Lung microvascular endothelial cell (primary cell): ENCODE measurements around the gene UBE2V1. TPM values are rescaled to one million over a fixed set of nuclear protein-coding genes. Genes with fewer than 3 reads are reported as not detected.
"Not testable (repeated sequence)": the region's sequence is repeated elsewhere in the genome, so short reads cannot be mapped to it uniquely, and the experiment has no call there.

Experiments used
- DNase-seq, 2 donors: peaks; one replicate each; pipeline versions ENCODE4 v3.0.0 to v3.0.0-alpha.2; 2010; ENCODE audit warnings: low read depth in 2 of 2
- total RNA-seq: library from RNA; depleted of rRNA; stranded (reverse); fragments of >200 nt; gene quantifications from 2 replicates; pipeline ENCODE4 v1.2.1, GENCODE V29; 2014

Gene UBE2V1
- total RNA-seq, 1 donor from 2014 or later, result 21.0 TPM

DNA sequence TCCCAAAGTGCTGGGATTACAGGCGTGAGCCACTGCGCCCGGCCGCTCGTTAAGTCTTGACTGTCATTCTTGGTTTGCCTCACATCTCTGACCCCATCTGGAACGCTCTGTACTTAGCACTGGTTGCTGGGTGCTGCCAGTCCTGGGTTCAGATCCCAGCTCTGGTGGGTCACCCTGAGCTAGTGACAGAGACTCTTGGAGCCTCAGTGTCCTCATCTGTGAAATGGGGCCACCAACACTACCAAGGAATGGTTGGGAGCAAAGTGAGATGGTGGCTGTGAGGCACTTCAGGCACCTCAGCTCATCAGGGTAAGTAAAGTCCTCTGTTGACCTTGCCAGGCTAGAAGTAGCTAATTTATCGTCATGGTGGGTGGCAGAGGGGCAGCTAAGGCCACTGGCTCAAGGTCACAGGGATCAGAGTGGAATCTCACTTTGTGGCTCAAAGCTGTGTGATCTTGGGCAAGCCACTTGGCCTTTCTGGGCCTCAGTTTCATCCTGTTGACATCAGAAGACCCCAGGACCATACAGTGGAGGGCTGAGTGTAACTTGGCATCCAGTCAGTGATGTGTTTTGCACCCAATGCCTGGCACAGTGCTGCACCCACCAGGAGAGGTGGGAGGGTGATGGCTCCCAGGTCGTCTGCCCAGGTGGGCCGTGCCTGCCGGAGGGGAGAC is 46.7 kb downstream of the UBE2V1 start:
- DNase-seq, result no peak

DNA sequence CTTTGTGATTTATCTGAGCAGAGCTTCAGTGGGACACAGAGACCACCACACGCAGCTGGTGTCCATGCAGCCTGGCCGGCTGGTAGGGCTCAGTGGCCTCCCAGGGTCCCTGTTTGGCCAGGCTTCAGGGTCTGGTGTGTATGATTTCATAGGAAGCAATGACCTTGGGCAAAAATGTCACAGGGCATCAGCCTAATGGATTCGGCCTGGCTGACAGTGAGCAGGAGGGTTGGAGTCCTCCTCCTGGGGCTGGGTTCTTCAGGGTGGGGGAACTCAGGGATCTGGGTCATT is 47.7 kb downstream of the UBE2V1 start:
- DNase-seq, result no peak

DNA sequence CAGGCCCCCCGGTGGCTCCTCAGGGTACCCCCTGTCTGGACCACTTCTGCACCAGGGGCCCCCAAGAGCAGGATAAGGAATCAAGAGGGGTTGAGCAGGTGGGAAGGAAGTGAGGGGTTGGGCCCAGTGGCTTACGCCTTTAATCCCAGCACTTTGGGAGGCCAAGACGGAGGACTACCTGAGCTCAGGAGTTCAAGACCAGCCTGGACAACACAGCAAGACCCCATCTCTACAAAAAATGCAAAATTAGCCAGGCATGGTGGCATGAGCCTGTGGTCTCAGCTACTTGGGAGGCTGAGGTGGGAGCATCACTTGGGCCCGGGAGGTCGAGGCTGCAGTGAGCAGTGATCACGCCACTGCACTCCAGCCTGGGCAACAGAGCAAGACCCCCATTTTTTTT is 49.2 kb downstream of the UBE2V1 start:
- DNase-seq, result not testable (repeated sequence)

DNA sequence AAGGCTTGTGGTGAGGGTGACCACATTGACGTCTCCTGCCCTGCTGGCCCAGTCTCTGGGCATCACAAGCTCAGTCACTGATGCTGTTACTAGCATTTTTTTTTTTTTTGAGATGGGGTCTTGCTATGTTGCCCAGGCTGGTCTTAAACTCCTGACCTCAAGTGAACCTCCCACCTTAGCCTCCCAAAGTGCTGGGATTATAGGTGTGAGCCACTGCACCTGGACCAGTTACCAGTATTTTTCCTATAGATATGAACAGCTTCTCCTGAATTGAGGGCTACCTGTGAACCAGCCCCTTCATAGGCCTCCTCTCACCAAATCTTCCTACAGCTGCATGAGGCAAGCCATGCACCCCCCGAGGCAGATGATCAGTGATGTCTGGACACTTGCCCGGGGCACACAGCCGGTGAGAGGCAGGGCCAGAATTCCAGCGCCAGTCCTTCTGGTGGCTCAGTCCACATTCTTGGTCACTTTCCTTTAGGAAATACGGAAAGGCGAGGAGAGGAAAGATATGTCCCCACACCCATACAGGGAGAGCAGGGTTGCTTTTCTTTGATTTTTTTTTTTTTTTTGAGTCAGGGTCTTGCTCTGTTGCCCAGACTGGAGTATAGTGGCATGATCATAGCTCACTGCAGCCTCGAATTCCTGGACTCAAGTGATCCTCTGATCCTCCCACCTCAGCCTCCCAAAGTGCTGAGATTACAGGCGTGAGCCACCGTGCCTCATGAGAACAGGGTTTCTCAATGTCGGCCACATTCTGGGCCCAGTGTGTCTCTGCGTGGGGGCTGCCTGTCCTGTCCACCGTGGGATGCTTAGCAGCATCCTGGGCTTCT is 50.7 kb downstream of the UBE2V1 start:
- no peak for DNase-seq

DNA sequence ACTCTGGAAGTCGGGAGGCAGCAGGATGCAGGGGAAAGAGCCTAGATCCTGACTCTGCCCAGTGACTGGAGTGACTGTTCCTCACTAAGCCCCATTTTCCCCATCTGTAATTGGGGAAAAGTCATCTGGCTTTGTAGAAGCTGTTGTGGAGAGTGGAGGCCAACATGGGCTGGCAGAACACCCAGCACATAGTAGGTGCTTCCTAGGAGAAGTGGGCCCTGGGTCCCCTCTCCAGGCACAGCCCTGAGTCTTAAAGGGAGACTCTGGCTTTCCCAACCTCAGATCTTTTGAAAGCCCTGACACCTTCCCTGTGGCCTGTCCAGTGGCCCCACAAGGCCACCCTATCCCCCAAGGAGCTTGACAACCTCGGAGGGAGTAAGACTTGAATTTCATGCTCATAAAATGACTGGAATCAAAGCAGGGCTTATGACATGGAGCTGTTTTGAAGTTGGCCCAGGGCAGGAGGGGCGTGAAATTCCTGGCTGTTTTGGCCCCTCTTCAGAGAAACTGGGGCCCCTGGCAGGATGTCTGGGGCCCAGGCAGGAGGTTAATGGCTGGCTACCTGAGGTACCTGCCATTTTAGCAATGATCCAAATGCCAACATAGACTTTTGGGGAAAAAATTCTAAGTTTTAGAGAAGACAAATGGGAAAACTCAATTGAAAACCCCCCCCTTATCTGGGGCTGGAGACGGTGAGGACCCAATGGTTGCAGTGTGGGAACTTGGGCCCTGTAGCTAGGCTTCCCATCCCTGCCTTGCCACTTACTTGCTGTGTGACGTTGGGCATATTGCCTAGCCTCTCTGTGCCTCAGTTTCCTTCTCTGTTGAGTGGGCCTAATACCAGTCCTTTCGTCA is 51.6 kb downstream of the UBE2V1 start:
- no peak for DNase-seq

DNA sequence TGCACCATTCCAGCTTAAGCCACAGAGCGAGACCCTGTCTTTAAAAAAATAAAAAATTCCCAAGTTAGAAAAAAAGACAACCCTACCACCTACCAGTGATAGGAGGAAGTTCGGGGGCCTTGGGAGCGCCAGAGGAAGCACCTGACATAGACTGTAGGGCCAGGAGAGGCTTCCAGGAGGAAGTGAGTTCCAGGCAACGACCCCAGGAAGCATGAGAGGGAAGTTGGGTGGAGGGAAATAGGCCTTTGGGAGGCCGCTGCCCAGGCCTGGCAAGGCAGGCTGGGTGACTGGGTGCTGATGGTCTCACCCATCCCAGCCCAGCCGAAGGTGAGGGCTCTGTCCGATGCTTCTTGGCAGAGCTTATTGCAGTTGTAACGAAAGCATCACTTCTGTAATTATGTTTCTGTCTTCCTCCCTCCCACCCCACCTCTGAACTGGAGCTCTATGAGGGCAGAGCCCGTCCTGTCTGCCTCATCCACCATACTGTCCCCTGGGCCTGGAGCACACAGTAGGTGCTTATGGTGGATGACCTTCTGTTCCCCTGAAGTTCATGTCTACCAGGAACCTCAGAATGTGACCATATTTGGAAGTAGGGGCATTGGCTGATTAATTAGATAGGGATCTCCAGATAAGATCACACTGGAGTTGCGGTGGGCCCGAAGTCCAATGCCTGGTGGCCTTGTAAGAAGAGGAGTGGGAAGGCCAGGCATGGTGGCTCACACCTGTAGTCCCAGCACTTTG is 54.1 kb downstream of the UBE2V1 start:
- DNase-seq, result no peak

DNA sequence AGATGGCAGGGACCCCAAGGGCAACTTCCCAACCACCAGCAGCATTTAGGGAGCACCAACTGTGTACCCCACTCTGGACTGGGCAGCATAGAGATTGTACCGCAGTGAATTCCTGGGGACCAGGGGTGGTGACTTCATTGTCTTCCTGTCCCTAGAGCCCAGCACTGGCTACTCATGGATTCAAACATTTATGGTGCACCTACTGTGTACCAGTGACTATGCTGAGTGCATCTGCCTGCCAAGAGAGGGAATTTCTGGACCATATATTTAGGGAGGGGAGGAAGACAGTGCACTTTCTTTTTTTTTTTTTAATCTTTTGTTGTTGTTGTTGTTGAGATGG is 55.3 kb downstream of the UBE2V1 start:
- DNase-seq, result no peak

DNA sequence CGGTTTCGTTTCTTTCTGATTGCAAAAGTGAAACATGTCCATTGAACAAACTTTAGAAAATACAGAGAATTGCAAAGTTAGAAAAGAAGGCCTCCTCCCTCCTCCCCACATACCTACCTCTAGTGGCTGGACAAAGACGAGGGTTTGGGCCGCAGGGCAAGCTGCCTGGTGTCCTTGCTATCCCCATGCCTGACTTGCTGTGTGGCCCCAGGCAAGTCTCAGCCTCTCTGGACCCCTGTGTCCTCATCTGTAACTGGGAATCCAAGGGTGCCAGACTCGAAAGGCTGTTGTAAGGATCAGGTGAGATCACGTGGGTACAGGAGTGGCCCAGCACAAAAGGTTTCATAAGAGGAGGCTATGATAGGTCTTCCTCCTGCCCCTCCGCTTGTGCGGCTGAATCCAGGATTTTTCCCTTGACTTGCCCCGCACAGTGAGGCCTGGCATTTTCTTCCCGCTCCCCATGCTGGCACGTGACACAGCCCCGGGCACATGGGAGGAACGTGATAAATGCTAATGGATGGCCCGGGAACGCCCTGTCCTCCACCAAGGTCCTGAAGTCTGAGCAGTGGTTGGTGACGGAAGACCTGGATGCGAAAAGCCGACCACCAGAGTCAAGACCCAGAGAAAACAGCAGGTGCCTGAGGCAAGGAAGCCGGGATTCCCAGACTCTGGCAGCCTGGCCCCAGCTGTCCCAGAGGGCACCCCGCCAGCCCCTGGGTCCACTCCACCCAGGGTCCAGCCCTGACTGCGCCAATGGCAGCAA is 55.8 kb downstream of the UBE2V1 start:
- no peak for DNase-seq

DNA sequence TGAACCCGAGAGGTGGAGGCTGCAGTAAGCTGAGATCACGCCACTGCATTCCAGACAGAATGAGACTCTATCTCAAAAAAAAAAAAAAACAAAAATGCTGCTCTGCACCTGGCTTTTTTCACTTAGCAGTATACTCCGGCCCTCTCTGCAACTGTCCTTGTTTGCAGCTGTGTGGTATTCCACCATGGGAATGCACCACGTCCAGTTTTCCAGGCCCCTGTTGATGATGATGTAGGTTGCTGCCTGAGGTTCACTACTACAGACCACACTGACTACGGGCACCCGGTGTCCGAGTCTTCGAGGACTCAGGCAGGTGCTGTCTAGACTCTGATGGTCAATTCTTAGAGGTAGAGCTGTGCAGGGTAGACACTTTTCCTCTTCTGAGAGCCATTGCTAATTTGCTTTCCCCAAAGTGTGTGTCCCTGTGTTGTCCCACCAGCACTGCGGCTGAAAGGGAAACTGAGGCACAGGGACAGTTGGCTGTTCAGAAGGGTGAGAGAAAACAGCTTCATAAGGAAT is 56.5 kb downstream of the UBE2V1 start:
- no peak for DNase-seq

DNA sequence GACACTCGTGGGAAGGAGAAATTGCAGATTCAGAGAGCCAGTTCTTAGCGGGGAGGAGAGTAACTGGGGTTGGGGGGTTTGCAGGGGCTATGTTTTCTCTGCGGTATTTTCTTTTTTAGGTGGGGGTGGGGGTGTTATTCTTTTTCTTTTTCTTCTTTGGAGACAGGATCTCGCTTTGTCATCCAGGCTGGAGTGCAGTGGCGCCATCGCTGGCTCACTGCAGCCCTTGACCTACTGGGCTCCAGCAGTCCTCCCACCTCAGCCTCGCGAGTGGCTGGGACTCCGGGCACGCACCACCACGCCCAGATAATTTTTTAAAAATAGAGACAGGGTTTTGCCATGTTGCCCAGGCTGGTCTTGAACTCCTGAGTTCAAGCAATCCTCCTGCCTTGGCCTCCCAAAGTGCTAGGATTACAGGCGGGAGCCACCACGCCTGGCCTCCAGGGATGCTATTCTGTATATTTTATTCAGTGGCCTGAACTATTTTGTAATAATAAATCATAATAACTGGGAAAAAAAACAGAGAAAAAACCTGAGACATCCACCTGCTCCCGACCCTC is 57.3 kb downstream of the UBE2V1 start:
- DNase-seq, result no peak

DNA sequence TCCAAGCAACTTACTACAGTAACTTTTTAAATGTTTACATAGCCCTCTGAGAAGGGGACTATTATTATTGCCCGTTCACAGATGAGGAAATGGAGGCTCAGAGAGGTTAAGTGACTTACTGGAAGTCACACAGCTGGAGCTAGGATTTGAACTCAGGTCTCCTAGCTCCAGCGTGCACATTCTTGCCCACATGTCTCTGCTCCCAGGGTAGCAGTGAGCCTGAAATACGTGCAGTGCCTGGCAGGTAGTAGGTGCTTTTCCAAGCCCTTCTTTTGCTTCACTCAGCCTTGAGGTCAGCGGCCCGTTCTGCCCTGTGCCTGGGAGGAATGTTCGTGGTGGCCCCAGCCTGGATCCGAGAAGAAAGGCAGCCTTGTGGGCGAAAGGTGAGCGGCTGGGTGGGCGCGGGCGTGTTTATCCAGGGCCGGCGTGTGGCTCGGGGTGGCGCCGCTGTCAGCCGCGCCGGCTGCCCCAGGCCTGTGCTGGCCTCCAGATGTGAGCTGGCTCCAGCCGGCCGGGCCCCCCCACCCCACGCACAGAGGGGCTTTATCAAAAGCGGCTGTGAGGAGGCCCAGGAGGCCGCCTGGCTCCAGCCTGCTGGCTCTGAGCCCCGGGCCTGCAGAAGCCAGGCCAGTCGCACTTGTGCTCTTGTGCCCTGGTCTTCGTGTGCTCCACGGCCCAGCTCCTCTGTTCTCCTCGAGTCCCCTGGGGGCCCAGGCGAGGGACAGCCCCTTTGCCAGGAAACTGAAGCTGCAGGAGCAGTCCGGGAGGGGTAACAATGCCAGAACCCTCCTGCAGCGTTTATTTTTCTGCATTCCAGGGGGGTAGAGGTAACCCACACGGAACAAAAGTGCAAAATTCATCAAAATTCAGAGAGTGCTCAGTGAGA is 58.1 kb downstream of the UBE2V1 start:
- no peak for DNase-seq

DNA sequence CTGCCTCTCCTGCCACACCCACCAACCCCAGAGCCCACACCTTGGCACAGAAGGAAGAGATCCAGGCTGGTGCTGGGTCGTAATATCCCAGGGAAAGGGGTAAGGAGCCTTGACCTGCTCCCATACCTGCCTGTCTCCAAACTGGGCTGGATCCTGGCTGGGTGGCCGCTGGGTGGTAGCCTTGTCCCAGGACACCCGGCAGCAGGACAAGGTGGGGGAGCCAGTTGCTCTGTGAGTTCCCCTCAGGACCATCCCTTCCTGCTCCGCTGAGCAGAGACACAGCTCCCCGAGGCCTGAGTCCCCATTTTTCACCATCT is 58.8 kb downstream of the UBE2V1 start:
- no peak for DNase-seq

DNA sequence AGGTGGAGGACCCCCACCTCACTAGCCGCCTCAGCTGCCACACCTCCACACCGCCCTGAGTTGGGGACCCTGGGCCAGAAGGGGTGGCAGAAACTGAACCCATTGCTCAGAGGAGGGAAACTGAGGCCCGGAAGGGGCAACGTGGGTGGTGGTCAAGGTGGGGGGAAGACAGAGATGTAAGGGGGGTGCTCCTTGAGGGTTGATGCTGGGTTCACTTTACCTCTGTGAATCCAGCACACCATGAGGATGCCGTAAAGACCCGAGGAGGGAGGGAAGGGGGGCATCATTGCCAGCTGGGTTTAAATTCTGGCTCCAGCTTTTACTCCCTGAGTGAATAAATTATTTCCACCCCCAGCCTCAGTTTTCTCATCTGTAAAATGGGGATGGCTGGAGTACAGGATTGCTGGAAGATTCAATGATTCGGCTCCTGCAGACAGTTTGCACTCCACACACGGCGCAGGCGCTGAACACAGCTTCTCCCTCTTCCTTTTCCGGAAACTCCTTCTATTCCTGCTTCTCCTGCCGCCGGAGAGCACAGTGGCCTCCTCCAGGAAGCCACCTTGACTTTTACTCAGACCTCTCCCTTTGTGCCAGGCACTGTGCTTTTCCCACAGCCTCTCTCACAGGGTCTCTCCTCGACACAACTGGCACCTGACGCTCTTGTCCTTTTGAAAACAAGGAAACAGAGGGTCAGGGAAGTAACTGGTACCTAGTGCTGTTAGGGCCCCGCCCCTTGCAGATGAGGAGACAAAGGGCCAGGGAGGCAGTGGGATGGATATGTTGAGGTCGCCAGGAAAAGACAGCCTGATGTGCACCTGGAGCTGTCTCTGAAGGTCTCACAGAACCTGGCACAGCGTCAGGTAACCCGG is 59.4 kb downstream of the UBE2V1 start:
- DNase-seq, result no peak

DNA sequence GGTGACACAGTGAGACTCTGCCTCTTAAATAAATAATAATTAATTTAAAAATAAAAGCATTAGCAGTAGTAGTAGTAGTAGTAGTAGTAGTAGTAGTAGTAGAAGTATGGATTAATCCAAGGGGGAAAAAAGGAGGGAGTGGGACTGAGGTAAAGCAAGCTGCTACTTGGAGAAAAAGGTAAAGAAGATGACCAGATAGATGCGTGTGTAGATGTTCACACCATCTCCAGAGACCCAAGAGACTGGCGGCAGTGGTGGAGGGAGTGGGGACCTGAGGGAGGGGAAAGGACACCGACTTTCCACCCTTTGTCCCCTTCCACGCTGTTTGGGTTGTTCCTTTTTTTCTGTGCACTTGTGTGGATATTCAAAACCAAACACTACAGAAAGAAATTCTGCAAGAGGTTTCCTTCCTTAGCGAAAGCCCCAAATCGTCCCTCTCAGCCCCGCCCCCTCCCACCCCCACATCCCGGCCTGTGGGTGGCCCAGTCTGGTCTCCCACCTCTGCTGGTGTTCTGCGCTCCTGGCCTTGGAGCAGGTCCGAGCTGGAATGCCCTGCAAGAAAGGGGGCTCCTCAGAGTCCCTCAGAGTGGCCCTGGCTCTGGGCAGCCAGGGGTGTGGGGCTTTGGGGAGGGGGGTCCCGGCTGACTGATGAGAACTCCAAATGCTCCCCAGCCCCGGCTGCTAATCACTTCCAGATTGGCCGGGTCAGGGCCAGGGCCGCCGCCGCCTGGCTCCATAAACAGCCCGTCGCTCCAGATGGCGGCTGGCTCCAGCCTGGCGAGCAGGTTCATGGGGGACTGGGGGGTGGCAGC is 60.2 kb downstream of the UBE2V1 start:
- no peak for DNase-seq

DNA sequence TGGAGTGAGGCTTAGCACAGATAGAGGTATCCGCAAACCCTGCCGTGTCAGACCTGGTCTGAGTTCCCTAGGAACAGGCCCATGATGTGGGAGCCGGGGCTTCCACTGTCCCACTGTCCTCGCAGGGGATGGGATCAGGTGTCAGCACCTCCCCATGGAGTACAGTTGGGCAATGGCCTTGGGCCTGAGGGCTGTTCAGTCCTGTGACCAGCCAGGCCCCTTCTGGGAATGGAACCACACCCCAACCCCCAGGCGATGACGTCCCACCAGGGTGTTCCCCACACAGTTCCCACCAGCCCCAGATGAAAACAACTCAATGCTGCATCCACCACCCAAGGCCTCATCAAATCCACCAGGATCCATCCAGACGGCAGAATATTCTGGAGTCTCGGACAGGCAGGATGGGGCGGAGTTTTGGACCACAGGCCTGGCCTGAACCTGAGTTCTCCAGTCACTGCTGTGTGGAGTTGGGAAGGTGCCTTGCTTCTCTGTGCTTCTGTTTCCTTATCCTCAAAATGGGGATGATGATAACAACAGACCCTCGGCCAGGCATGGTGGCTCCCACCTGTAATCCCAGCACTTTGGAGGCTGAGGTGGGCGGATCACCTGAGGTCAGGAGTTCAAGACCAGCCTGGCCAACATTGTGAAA is 62.2 kb downstream of the UBE2V1 start:
- DNase-seq, result no peak

DNA sequence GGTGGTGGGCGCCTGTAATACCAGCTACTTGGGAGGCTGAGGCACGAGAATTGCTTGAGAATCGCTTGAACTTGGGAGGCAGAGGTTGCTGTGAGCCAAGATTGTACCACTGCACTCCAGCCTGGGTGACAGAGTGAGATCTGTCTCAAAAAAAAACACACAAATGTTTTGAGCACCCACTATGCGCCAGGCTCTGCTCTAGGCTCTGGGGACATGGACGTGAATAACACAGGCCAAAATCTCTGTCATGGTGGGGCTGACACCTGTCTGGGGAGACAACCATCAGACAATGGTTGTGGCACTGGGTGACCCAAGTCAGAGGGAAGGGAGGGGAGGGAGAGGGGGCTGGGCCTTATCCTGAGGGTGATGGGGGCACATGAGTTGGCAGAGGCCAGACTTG is 62.7 kb downstream of the UBE2V1 start:
- DNase-seq, result no peak

DNA sequence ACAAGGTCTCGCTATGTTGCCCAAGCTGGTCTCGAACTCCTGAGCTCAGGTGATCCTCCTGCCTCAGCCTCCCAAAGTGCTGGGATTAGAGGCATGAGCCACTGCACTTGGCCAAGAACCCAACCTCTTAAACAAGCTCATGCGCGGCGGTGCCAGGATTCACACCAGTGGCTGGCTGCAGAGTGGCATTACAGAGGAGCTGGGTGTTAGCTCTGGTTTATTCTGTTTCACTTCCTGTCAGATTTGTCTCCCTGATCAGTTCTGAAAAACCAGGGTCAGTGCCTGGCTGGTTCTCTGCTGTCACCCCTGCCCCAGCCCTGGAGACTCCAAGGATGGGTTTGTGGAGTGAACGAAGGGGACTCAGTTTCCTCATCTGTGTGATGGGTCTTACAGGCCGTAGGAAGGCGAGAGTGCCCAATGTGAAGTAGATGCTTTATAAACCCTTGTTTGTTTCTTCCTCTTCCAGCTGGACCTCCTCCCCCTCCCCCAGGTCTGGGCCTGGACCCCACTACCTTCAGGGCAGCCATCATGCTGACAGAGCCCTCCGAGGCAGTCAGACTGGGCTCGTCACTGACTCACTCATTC is 63.4 kb downstream of the UBE2V1 start:
- no peak for DNase-seq
